ENCODE data around the gene SHISA5.

SHISA5 gene

DNA sequence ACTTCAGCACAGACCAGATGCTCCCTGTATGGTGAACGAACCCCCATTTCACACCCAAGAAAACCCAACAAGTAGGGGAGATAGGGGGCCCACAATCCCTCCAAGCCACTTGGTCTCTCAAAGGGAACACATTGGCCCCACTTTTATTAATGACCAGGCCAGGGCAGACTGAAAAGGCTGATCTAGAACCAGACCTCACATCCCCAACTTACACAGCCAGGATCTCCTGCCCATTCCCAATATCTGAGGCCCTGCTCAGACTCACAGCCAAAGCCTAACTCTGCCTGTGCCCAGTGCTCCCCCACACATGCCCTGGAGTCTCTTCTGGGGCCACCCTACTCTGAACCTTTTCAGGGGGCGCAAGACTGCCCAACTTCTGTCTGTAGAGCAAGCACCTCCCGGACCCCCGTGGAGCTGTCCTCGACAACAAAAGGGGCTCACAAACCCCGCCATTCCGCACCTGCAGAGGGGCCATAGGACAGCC is 75.8 kb downstream of the SHISA5 start:
- Histone ChIP-seq H3K4me3 (ENCODE audit: low read depth in 1 of 2, low read length in 2 of 2) (peak overlapping the region in 1 of 2 experiments; percentile 62; a peak in 1 of 4 replicates), H3K36me3 (ENCODE audit: insufficient read depth, low read length) (peaks cover 13% of the 10 kb centered on the region), H3K27ac (ENCODE audit: low read length) (no peak overlapping the region), H3K4me2 (ENCODE audit: insufficient read depth, low read length) (peak overlapping the region; percentile 80), H3K9me3 (ENCODE audit: insufficient read depth, low read length, severe bottlenecking) (no peaks in the 10 kb centered on the region), H3K27me3 (ENCODE audit: insufficient read depth, low read length, poor library complexity) (peaks cover 19% of the 10 kb centered on the region), H3K9ac (ENCODE audit: low read depth, low read length) (0 out of 2 replicates have a peak overlapping the region, but pooled peaks have one; percentile 11), H3K79me2 (ENCODE audit: insufficient read depth, low read length) (no peaks in the 10 kb centered on the region), H3K4me1 (ENCODE audit: insufficient read depth, low read length) (peaks cover 26% of the 10 kb centered on the region), H2AFZ (ENCODE audit: low read depth, low read length) (no peak overlapping the region), H4K20me1 (ENCODE audit: insufficient read depth, low read length) (peaks cover 7% of the 10 kb centered on the region)
- TF ChIP-seq EZH2 (IDR thresholded peaks at IDR 0.05; ENCODE audit: borderline replicate concordance, low read depth, low read length, severe bottlenecking): no peak
- TF ChIP-seq CTCF (IDR thresholded peaks at IDR 0.05; ENCODE audit: borderline replicate concordance, extremely low read depth, low read length, poor library complexity, severe bottlenecking): no peak
- DNase-seq (no peak), ATAC-seq (ENCODE audit: insufficient read depth, low read depth) (no peak)

- TF ChIP-seq EZH2 (IDR thresholded peaks at IDR 0.05; ENCODE audit: borderline replicate concordance, low read depth, low read length, severe bottlenecking) (no peak), CTCF (IDR thresholded peaks at IDR 0.05; ENCODE audit: borderline replicate concordance, extremely low read depth, low read length, poor library complexity, severe bottlenecking) (no peak)
- H3K9ac ChIP-seq (ENCODE audit: low read depth, low read length): no peak overlapping the region
- no peak for ATAC-seq (ENCODE audit: insufficient read depth, low read depth)
Measured at GRCh38 chr3:48427630-48427962, 76.4 kb downstream of the SHISA5 start.

DNA sequence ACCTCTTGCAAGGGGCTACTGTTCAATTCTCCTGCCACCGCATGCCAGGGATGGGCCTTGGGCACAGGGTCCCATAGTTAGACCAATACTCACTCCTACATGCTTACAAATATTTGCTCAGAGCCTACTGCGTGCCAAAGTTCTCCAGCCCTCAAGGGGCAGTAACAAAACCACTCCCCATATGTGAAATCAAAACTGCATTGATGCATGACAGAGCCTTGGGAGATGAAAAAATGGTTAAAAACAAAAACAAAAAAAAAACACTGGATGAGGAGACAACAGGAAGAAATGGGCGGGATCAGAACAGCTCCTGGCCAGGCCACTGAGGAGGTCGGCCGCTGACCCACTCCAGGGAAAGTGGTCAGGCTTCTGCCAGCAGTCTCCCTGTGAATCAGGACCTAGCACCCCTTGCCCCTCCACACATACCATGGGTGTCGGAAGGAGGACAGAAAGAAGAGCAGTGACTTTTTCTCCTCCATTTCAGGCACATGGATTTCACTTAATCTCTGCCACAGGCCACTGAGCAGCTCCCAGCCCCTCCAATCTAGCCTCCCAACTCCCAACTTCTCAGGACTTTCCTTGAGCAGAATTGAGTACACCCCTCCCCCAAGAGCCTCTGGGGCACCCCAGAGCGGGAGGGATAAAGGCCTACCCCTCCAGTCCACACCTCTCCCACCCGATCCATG is 76.9 kb downstream of the SHISA5 start:
- Histone ChIP-seq H3K36me3 (ENCODE audit: insufficient read depth, low read length) (peaks cover 3% of the 10 kb centered on the region; the same call in 1 of the 2 replicates), H2AFZ (ENCODE audit: low read depth, low read length) (no peak overlapping the region), H3K4me2 (ENCODE audit: insufficient read depth, low read length) (no peak overlapping the region), H4K20me1 (ENCODE audit: insufficient read depth, low read length) (peaks cover 7% of the 10 kb centered on the region), H3K9ac (ENCODE audit: low read depth, low read length) (no peak overlapping the region), H3K4me1 (ENCODE audit: insufficient read depth, low read length) (peaks cover 26% of the 10 kb centered on the region), H3K9me3 (ENCODE audit: insufficient read depth, low read length, severe bottlenecking) (no peaks in the 10 kb centered on the region), H3K27ac (ENCODE audit: low read length) (no peak overlapping the region), H3K4me3 (ENCODE audit: low read depth in 1 of 2, low read length in 2 of 2) (no peak overlapping the region), H3K79me2 (ENCODE audit: insufficient read depth, low read length) (no peaks in the 10 kb centered on the region), H3K27me3 (ENCODE audit: insufficient read depth, low read length, poor library complexity) (peaks cover 19% of the 10 kb centered on the region)
- TF ChIP-seq CTCF (IDR thresholded peaks at IDR 0.05; ENCODE audit: borderline replicate concordance, extremely low read depth, low read length, poor library complexity, severe bottlenecking): no peak
- TF ChIP-seq EZH2 (IDR thresholded peaks at IDR 0.05; ENCODE audit: borderline replicate concordance, low read depth, low read length, severe bottlenecking): no peak
- ATAC-seq (ENCODE audit: insufficient read depth, low read depth): no peak
- DNase-seq: no peak

More at GRCh38 chr3:48427630-48427962, 76.4 kb downstream of the SHISA5 start:
- Histone ChIP-seq H3K4me3 (ENCODE audit: low read depth in 1 of 2, low read length in 2 of 2) (no peak overlapping the region), H3K36me3 (ENCODE audit: insufficient read depth, low read length) (peaks cover 8% of the 10 kb centered on the region; the same call in 1 of the 2 replicates), H3K9me3 (ENCODE audit: insufficient read depth, low read length, severe bottlenecking) (no peaks in the 10 kb centered on the region), H3K27me3 (ENCODE audit: insufficient read depth, low read length, poor library complexity) (peaks cover 19% of the 10 kb centered on the region), H3K4me1 (ENCODE audit: insufficient read depth, low read length) (peaks cover 26% of the 10 kb centered on the region), H3K27ac (ENCODE audit: low read length) (no peak overlapping the region), H4K20me1 (ENCODE audit: insufficient read depth, low read length) (peaks cover 7% of the 10 kb centered on the region), H3K4me2 (ENCODE audit: insufficient read depth, low read length) (peak overlapping the region; percentile 80; the same call in 1 of the 2 replicates), H3K79me2 (ENCODE audit: insufficient read depth, low read length) (no peaks in the 10 kb centered on the region), H2AFZ (ENCODE audit: low read depth, low read length) (no peak overlapping the region)
- no peak for DNase-seq
